HG03095 (cell line): ENCODE measurements around the gene UTS2.

Experiments used
- ATAC-seq: cut with Tn5 transposase; IDR thresholded peaks from one replicate; pipeline ENCODE4 v1.9.1; 2021; ENCODE audit warnings: moderate library complexity; ENCODE audit not compliant: unreplicated experiment

UTS2 gene, protein sequence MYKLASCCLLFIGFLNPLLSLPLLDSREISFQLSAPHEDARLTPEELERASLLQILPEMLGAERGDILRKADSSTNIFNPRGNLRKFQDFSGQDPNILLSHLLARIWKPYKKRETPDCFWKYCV

DNA sequence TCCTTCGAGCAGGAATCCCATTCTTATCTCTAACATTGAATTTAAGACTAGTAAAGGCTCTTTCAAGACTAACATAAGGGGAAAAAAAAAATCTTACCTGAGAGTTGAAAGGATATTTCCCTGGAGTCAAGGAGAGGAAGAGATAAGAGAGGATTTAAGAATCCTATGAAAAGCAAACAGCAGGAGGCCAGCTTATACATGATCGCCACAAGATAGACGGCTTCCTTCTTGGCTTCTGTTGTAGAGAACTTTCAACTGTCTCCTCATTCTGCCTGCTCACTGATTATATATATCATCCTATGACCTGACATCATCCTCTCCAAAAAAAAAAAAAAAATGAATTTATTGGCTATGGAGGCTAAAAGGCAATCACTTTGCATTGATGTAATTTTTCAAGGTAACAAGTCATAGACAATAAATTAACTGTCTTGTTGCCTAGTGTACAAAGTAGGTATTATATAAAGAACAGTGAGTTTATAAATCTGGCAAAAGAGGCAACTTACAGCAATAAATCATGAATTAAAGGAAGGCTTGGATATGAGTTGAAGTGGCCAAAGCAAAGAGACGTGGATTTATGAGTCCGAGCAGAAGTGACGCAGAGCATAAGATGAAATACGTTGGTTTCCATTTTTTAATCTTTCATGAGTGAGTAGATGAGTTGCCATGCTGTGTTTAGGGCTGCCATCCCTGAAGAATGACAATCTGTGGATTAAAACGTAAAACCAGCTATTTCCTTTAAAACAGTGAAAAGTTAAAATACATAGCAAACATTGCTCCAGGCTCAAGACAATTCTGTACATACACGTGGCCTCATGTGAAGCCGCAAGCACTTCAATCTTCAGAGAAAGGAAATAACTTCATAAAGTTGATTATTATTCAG is at the start of gene UTS2:
Gene UTS2, minus strand, starts transcription at position 262 of the 880 bp plus-strand sequence. Its CDS starts 62 bp downstream, at position 200.
- no peak for ATAC-seq

- no peak for ATAC-seq
Observed at GRCh38 chr1:7899741-7900140, 46.9 kb upstream of the UTS2 start.

DNA sequence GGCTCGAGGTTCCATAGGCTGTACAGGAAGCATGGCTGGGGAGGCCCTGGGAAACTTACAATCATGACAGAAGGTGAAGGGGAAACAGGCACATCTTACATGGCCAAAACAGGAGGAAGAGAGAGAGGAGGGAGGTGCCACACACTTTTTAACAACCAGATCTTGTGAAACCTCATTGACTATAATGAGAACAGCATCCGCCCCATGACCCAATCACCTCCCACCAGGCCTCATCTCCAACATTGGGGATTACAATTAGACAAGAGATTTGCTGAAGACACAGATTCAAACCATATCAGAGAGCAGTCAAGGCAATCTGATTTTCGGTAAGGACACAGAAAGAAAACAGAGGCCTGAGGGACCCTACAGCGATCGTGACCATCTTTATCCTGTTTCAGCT is 46.1 kb upstream of the UTS2 start:
- ATAC-seq = no peak

GRCh38 chr1:7896994-7897393 is 44.1 kb upstream of the UTS2 start:
- no peak for ATAC-seq

GRCh38 chr1:7893529-7894180 is 40.8 kb upstream of the UTS2 start:
- ATAC-seq = no peak

DNA sequence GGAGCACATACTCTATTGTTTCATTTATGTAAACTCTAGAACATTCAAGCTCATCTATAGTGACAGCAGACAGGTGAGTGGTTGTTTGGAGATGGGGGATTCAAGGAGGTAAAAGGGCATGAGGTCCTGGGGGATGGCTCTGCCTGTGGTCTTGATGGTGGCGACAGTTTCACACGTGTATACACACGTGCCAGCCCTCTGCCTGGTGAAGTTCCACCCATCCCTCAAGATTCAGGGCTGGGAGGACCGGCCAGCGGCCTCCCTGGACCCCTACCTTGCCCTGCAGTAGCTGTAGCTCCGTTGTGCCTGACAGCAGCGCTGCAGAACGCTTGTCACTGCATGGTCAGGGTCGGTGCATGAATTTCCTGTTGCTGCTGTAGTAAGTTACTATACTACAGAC is 38.9 kb upstream of the UTS2 start:
- ATAC-seq = no peak

- ATAC-seq = no peak
Observed at GRCh38 chr1:7890853-7891252, 38.0 kb upstream of the UTS2 start.

- no peak for ATAC-seq
Observed at GRCh38 chr1:7888248-7889081, 35.6 kb upstream of the UTS2 start.

- no peak for ATAC-seq
Observed at GRCh38 chr1:7886405-7886745, 33.5 kb upstream of the UTS2 start.

DNA sequence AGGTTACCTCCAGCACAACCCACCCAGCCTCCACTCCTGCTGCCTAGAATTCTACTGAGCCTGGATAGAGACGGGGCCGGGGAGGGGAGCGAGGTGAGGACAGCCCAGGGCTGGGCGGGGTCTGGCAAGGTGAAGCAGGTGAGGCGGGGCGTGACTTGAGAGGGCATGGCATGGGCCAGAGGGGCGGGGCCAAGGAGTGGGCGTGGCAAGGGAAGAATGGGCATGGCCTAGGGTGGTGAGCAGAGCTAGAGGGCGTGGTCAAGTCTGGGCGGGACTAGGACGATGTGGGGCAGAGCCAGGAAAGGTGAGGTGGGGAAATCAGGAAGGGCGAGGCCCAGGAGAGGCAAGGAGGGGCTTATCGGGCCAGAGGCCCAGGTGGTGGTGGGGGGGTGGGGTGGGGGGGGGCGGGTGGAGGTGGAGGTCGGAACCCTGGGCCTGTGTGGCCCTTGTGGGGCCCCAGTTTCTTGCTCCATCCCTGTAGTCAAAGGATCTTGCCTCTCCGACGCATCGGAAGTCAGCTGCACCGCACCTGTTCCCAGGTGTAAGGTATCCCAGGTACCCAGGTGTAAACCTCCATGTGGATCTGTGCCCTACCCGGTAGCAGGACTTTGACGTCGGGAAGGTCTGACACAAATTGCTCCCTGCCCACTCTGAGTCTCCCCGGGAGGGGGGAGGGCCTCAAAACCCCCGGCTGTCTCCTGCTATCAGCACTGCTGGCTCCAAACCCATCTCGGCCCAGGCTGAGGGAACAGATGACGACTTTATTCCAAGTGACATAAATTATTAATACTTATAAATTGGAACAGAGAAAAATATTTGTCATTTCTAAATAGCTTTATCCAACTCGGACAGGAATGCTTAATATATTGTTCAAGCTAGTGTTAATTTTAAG is 32.9 kb upstream of the UTS2 start:
- ATAC-seq = no peak

- no peak for ATAC-seq
Observed at GRCh38 chr1:7884757-7885156, 31.9 kb upstream of the UTS2 start.

DNA sequence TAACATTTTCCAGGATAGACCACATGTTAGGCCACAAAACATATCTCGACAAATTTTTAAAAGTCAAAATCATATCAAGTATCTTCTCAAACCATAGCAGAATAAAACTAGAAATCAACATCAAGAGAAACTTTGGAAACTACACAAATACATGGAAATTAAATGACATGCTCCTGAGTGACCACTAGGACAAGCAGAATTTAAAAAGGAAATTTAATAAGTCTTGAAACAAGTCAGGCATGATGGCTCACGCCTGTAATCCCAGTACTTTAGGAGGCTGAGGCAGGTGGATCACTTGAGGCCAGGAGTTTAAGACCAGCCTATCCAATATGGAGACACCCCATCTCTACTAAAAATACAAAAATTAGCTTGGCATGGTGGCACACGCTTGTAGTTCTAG is 26.4 kb upstream of the UTS2 start:
- ATAC-seq = no peak

DNA sequence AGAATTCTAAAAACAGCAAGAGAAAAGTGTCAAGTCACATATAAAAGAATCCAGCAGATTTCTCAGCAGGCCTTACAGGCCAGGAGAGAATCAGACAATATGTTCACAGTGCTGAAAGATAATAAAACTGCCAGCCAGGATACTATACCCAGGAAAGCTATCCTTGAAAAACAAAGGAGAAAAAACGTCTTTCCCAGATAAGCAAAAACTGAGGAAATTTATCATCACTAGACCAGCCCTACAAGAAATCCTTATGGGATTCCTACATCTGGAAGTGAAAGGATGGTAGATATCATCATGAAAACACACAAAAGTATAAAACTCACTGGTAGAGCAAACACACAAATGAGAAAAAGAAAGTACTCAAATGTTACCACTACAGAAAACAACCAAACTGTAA is 25.2 kb upstream of the UTS2 start:
- ATAC-seq = no peak

DNA sequence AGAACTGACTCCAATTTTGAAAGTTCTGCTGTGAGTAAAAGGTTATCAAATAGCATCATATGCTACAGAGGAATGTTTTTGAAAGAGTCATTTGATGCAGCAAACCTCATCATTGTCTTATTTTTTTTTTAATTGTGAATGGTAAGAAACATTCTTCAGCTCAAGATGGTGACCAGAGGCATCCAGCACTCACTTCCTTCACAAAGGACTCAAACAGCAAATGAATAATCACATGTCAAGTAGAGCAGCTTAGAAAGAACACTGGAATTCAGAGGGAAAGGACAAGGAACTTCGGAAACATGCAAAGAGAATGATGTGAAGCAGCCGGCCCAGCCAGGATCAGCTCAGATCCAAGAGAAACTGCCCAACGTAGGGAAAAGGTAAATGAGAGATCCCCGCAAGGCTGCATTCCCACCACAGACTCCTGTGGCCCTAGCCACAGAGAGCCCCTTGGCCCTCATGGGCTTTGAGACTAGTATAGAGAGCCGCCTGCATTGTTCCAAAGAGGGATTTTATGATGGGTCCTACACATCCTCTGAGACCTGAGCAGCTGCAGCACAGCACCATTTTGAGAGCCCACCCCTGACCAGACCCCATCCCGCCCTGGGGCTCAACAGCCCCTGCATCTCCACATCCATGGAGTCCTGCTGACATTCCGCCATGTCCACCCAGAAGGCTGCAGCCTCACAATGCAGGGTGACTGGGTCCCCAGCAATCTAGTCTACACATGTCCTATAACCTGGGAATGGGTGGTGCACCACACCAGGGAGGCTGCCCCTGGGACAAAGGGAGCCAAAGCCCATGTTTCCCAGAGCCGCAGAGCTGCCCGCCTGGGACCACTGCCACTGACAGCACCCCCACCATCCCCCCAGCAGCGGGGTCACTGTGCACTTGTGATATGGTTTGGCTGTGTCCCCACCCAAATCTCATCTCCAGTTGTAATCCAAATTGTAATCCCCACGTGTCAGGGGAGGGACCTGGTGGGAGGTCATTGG is 21.2 kb upstream of the UTS2 start:
- no peak for ATAC-seq

- no peak for ATAC-seq
Observed at GRCh38 chr1:7871136-7871535, 18.3 kb upstream of the UTS2 start.

DNA sequence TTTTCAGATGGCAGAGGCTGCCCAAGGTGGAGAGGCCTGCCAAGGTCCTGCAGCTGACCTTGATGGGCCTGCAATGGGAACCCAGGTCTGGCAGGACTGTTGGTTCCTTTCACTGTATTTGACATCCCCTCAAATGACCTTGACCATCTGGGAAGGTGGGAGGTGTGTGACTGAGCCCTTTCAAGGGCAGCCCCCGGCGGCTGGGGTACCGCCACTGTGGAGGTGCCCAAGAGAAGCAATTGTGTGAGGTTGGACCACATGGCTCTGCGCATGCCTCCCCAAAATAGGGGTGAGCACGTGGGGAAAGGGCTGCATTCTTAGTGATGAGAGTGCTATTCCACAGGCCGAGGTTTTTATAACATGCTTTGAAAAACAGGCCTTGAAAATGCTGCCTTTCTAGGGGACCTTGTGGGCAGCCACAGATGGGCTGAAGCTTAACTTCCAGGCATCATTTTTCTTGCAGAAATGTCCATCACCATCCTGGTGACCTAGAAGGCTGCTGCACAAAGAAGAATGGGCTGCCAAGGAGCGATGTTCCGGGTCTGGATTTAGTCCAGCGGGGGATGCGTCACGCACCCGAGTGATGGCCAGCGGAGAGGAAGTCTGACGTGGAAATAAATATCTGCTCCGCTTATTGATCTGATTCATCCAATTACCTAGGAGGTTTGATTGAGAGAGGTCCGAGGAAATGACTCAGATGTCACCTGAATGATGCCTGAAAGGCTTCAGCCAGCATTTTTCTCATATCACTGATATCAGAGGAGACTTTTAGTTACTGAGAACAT is 16.5 kb upstream of the UTS2 start:
- ATAC-seq = no peak

DNA sequence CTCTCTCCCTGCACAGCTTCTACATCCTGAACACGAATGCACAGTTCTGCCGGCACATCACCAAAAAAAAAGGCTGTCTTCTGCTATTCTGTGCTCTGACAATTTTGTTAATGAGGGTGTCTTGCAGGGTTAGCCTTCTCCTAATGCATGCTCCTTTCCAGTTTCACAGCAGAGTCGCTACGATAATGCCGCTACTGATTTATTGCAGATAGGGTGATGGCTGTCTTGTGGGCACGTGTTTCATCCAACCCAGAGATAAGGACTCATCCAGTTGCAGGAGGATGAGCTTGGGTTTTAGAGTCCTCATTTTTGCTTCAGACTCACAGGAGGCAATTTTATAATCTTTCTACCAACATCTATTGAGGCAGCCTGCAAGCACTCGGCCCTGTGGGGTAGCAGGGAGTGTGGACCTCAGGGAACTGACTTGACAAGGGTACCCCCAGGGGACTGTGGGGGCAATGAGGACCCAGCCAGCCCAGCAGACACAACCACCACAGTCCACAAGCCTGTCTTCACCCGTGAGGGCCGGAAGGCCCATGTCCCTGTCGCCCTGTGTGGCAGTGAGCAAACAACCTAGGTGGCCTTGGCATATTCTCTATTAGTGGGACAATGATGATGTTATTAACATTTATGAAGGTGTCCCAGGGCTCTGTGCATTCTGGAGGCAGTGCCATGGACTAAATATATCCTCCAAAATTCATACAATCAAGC is 15.4 kb upstream of the UTS2 start:
- no peak for ATAC-seq

DNA sequence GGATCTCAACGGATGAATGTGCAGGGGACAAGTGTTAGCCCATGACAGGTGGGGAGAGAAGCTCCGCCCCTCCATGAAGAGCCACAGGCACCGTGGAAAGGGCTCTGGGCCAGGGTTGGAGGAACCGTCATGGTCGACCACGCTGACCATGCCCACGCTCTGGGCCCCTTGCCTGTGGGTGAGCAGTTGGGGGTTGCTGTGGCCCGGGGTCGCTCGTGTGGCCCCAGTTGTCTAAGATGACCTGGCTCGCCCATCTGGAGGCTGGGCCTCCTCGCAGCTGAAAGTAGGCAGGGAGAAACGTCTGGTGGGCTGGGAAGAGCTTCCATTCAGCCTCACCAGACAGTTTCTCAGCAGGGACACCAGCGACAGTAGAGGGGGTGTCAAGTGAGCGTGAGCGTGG is 13.1 kb upstream of the UTS2 start:
- ATAC-seq = no peak
